NCI-H2029 treated with DMSO at 0.1 percent for 48 hours (cell line): ENCODE data around the gene HESX1.

Experiments
- DNase-seq: peaks from one replicate; lab custom pipeline; 2025; lab: John Stamatoyannopoulos, UW

HESX1 gene

DNA sequence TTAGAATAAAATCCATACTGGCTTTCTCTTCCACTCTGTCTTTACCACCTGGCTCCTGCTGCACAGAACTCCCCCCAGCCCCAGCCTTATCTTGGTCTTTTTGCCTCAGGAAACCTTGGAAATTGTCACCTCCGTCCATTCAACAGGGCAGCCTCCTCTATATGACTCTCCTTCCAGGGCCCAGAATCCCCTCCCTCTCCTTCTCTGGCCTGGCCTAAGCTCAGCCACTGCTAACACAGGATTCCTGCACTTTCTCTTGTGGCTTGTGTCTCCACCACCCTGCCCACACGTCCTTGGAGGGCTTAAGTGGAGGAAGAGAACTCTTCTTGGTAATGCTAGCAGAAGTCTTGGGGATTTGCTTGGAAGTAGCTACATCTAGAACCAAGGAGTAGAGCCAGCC lies 33.1 kb downstream of the HESX1 start:
- no peak for DNase-seq

DNA sequence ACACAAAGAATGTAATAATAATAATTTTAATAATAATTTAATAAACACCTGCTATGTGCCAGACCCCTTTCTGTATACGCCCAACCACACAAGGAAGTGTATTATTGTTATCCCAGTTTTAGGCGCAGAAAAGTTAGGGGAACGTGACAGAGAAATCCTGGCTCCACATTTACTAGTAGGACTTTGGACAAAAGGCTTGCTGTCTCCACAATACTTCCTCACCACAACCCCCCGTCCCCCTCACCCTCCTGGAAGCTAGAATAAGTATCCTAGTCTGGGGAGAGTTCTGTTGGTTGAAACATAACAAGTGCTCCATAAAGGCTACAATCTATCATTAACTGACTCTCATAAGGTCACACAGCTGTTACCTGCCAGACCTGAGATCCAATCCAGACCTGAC lies 34.1 kb downstream of the HESX1 start:
- DNase-seq, result no peak

DNA sequence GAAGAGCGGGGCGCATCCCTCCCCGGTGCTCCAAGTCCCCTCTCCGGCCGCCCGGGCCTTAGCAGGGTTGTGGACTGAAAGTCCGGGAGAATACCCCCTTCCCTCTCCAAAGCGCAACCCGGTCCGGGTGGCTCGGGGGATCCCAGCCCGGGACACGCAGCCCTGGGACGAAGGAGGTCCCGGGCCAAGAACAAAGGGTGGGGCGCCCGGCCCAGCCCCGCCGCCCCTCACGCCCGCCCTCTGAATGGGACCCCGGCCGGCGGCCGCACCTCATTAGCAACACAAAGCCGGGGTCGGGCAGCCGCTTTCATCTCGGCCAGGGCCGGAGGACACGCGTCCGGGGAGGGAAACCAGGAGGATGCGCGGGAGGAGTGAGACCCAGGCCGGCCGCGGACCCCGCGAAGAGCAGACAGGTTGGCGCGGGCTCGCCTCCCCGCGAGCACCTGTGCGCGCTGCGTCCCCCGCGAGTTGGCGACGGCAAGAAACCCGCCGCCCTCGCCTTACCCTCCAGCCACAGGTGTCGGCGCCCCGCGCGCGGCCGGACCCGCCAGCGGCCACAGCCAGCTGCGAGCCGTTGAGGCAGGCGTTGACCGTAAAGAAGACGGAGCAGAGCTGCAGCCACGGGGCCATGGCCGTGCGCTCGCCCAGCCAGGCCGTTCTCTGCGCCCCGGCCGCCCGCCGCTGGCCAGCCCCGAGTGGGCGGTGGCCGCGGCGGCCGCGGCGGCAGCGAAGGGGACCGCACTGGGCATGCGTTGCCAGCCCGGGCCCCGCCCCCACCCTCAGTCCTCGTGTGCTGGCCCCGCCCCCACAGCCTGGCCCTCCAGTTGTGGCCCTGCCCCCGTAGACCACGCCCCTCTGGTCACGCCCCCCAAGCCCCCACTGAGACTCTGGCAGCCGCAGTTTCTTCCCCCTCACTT lies 34.9 kb downstream of the HESX1 start, which contains the start of gene IL17RD:
Gene IL17RD (minus strand): TSS at position 697 of the 917 bp plus-strand sequence. CDS start 67 bp downstream, at position 630.
- DNase-seq, result peak; percentile 19

DNA sequence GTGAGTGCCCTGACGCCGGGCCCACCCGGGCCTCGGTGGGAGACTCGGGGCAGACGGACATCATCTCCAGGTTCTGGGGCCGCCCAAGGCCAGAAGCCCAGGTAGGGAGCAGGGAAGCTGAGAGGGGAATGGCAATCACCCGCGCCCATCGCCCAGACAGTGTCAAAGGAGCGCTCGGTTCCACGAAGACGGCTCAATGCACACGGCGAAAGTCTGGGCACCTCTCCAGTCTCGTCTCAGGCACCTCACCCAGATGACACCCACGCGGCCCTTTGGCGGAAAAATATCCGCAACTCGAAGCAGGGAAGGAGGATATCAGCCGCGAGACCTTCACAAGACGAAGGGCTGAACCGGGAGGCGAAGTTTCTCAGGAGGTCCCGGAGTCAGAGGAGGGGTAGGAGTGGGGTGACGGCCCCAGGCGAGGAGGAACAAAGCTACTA lies 35.5 kb downstream of the HESX1 start:
- no peak for DNase-seq

DNA sequence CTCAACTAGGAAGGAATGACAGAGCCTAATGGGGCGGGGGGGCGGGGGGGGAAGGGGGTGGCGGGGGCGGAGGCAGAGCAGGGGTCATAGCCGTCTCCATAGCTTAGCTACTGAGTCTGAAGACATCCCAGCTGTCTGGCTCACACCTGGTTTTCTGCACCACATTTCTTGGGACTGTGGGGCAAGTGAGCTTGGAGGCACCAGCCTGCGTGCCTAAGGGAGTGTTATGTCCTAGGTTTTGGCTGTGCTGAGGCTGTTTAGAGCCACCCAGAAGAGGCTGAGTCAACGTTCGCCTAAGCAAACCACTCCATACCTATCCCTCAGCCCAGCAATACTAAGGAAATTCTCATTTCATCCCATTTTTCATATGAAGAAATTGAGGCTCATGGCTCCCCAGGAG lies 36.0 kb downstream of the HESX1 start:
- no peak for DNase-seq

DNA sequence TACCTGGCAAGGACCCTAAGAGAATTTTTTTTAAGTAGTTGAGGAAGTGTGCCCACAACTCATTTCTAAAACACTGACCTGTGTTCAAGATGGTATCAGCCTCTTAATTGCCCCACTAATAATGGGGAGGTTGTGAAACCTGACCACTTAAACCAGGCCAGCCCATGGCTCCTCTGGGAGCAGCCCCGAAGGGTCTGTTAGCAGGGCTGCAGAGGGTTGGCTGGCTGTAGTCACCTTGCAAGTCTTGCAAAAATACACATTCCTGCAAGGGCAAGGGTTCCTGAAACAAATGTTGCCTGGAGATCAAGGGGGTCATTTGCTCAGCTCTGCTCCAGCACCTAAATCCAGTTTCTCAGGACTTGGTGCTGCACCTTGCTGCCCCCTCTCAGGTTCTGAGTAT lies 37.9 kb downstream of the HESX1 start:
- no peak for DNase-seq

DNA sequence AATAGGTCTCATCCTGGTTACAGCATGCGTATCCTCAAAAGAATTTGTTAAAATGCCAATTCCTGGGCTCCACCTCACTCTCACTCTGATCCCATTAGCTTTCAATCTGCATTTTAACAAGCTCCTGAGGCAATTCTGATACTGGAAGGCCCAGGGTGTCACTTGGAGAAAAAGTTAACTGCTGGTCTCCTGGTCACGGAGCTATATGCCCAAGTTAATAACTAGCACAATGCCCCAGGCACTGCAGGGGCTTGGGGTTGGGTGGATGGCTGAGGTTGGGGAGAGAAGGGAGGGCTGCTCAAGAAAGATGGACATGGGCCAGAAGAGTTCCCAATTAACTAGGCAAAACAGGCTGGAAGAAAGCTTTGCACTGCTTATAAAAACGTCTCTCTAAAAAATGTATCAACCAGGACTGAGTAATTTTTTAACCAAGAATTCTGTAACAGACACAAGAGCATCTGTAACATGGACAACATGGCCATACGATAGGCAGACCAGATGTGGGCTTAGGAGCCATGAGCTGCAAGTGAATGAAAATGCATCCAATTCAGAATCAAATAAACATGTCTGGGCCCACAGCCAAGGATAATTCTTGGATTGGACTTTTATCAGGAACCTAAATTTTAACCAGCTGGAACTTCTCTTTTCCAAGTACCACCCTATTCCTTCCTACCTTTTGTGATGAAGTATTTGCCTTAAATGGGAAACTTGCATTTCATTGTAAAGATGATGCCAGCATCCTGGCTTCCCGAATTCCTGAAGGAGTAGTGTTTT lies 38.8 kb downstream of the HESX1 start:
- DNase-seq, result no peak

DNA sequence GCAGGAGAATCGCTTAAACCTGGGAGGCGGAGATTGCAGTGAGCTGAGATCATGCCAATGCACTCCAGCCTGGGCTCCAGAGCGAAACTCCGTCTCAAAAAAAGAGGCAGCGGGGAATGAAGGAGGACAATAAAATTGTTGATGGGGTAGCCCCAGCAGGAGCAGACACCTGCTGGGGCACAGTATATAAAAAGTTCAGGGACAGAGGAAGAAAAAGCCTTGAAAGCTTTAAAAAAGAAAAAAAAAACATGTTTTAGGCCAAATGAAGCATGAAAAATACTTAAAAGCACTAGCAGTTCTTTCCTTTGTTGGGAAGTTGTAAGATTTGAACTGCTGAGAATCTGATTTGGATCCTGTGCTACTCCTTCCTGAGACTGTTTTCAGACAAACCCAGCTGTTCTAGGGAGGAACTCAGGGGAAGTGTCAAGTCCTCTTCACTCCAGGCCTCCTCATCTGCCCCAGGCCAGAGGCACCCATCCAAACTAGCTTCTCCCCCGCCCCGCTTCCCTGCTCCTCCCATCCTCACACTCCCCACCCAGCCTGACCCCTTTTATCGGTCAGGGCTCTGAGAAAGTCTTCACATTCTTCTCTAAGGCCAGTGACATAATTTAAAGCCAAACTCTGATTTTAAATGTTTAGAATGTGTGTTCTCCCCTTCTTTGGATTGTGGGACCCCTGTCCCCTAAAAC lies 39.6 kb downstream of the HESX1 start:
- DNase-seq, result no peak

DNA sequence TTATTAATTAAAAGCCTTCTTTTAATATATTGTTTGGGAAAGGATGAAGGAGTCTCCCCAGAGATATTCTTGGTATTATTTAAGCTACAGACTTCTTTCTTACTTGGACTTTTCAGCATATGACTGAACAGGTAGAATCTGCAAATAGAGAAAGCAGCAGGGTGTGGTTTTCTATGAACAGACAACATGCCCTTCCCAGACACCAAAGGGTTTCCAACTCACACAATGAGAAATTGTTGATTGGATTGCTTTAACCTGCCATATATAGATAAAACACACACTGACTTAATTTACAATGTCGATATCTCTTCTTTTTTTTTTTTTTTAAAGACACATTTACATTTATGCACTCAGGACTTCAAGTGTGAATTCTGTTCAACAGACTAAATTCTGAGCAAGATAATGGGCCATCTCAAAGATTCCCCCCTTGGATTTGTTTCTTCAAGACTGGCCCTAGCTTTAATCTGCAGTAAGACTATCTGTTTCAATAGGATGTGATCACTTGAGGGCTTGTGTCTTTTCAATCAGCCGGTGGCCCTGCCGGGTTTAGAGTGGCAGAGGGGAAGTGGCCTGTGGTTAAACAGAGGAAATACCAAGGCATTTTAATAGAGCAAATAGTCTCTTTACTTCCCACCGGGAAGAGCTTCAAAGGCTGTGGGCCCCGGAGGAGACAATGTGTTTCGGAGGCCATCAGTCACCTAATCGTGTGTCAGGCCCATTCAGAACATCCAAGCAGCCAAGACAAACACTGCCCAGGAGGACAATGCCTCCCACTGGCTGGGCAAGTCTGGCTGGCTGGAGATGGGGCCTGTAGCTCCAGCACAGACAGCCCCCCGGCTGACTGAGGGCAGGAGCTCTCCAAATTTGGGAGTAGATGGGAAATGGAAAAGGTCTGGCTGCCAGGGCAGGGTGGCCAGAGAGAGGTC lies 40.7 kb downstream of the HESX1 start:
- DNase-seq, result peak; percentile 19

DNA sequence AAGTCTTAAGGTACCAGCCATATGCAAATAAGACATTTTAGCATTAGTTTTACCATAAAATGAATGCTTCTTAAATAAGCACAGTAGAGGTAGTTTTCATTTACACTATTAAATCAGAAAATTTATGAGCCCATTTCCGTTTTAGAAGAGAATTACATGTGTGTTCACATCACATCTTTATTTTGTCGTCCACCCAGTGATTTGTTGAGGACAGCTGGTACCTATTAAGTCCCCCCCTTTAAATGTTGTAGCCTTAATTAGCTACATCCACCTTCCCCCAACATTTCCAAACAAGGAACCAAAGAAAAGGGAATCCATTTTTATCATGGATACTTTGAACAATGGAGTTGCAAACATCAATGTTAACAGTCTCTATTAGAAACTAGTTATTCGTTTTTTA lies 41.5 kb downstream of the HESX1 start:
- DNase-seq, result no peak

DNA sequence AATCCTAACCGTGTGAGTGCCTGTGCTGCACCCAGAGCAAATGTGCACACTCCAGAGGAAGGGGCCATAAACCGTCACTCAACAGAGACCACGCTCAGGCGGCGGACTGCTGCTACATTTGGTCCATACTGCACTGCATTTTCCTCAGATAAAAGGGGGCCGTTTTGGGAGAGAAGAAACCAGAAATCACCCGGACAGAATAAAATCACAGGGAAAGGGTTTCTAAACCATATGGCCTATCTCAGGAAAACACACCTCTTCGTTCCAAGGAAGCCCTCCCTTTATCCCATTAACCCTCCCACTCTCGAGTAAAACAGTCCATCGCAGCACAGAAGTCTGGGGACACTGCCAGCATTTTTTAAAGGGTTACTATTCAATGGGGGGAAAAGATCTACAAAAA lies 42.2 kb downstream of the HESX1 start:
- DNase-seq, result no peak

DNA sequence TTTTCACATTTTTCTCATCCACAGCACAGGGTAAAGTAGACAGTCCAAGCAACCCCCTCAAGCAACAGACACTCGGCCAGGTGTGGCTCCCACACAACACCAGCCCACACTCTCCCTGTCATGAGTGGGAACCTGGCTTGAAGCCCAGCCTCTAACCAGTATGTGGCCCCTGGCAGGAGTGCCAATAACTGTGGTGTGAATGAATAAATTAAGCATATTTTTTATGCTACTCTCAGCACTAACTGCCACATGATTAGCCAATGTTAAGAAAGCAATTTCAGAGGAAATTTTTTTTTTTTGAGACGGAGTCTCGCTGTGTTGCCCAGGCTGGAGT lies 44.5 kb downstream of the HESX1 start:
- no peak for DNase-seq

DNA sequence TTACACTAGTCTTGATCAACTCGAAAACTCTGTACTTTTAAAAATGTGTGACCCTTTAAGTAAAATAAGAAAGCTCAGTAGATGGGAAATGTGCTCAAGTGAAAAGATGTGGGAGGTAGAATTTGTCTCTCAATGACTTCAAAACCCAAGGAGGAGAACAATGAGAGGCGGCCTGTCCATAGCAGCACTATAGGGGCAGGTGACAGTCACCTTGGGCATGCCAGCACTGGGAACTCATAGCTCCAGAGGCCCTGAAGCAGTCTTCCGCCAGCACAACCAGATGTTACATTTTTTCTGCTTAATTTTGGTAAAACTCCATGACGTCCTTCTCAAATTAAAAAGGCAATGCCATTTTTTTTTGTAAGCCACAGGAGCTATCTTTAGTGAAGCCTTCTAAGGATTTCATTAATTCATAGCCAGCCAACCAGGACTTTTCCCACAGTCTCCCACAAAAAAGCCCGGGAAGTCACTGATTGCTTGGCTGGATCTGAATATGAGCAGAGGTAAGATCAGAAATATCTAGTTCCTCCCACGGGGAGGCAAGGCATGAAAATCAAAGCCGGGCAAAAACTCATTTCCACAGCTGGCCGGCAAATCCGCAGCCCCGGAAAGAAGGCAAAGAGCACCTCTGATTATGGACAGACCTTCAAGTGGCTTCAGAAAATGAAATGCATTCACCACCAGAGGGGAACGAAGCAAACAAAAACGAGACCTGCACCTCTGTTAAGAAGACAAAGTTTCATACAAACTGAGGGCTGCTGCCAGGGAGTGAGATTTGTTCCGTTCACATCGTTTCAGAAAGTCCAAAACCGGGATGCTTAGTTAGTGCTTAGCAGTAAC lies 45.1 kb downstream of the HESX1 start:
- DNase-seq, result no peak

DNA sequence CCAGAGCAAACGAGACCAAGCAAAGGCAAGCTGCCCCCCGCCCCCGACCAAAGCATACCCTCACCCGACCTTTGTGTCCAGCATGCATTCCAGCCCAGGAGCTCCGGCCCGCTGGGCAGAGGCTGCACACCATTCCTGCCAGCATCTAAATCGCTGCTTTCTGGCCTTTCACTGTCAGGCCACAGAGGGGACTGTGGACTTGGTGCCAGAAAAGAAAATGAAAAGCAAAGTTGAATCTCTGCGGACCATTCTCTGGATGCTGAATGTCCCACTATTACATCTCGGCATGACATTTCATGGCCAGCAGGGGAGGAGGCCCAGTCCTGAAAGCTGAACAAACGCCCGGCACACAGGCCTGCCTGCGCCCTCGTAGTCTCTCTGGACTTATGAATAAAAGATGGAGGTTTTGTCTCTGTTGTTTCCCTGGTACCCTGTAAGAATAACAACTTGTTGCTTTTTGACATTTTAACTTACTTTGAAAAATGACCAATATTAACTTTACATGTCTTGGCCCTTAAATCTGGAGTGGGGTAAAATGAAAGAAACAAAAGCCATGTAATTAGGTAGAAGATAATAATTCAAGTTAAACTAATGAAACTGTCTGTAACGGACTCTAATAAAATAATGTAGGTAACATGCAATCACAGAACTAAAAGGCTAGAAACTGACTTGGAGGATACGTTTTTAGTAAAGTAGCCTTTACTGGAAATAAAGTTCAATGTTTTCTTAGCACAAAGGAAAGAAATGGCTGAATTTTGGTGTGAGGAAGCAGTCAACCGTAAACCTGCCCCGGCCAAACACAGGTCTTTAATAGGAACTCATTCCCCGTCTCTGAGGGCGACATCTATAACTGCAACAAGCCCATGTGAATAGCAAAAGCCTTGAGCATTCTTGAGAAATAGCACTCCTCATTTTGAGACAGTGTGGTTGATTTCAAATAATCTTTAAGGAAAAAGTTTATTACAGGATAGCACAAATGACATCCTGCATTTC lies 47.3 kb downstream of the HESX1 start:
- no peak for DNase-seq

DNA sequence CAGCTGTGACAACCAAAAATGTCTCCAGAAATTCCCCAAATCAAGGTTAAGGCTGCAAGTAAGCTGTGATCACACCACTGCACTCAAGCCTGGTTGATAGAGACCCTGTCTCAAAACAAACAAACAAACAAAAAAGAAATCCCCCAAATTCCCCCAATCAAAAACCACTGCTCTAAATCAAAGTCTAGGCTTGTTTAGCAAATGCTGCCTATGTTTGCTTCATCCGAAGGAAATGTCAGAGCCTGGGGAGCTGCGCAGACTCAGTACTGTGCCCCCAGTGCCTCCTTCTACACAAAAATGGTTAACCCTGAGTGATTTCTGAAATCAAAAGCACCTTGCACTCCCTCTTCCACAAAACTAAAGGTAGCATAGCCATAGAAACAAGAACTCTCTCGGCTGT lies 48.0 kb downstream of the HESX1 start:
- DNase-seq, result no peak

DNA sequence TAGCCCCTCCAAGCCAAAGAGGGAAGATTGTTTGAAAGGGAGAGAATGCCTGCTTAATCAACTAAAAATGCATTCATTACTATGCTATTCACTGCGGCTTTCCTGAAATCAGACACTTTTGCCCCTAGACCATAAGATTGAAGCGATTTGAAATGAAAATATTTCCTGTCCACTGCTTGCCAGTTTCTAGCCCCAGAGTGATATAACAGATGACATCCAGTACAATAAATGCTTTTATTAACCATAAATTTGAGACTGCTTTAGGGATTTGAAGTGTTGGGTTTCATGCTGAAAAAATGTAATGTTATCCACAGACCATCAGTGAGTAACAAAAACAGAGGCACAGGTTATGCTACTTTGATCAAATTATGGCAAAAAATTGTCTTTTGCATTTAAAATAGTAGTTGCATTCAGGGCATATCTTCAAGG lies 48.7 kb downstream of the HESX1 start:
- no peak for DNase-seq

DNA sequence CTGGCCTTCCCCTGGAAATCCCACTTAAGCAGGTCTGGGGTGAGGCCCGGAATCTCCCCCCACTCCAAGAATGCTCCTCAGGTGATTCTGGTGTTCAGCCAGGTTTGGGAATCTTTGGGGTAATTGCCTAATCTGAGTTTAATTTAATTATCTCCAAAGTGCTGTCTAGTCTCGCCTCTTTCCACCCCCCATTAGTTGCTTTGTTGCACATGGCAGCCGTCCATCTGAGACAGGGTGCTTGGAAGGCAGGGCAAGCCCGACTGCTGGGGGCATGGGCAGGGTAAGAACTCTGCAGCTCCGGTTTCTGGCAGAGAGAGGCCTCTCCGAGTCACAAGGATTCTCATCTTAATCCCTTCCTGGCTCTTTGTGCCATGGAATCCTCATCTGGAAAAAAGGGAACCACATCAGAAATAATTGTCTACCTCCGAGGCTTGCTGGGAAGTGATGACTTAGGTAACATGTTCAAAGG lies 49.6 kb downstream of the HESX1 start:
- no peak for DNase-seq
